Stimulated activated CD8-positive, alpha-beta memory T cell treated with anti-CD3 and anti-CD28 coated beads, Interleukin-15, amount 100 ng/mL, for 1 hour (primary cell): ENCODE data around the gene STEAP1B.

Source experiments
- DNase-seq: peaks from one replicate; pipeline ENCODE4 v3.0.0-alpha.2; 2020; ENCODE audit warnings: low read depth

The STEAP1B gene

DNA sequence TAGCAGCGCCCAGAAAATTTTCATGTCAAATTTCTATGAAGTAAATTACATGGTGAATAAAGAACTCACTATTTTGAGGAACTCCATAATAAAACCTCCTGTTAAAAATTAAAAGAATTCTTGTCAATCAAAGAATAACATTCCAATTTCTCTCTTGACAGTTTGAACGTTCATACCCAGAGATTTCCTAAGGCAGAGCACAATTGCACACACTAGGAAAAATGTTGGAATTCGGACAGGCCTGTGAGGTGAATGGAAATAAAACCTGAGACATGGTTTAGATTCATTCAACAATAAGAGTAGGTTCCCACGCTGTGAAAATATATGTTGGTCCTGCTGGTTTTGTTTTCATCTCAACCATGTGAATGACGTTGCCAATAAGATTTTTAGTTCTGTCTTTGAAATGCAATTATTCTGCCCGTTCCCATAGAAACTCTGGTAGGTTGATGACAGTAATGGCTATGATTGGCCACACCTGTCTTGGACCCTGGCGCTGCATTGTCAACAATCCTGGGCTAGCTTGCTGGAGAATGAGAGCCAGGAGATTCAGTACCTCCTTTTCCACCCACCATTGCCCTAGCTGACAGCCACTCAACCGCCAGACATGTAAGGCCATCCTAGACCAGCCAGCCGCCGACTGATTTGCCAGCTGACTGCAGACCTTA is 99.7 kb downstream of the STEAP1B start:
- no peak for DNase-seq

DNA sequence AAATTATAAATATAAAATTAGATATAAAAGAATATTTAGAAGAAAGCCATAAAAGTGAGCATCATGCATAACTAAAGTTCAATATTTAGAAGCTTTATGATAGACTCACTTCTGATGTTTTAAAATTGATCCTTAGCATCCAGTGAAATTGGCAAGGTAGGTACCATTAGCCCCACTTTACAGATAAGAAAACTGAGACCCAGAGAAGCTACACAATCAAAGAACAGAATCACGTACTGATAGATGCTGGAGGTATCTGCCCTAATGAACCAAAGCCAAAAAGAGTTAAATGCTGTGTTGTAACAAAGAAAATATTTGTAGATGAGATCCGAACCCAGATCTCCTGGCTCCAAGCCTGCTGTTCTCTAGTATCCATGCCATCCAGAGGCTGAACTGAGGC is 100.4 kb downstream of the STEAP1B start:
- DNase-seq: no peak

DNA sequence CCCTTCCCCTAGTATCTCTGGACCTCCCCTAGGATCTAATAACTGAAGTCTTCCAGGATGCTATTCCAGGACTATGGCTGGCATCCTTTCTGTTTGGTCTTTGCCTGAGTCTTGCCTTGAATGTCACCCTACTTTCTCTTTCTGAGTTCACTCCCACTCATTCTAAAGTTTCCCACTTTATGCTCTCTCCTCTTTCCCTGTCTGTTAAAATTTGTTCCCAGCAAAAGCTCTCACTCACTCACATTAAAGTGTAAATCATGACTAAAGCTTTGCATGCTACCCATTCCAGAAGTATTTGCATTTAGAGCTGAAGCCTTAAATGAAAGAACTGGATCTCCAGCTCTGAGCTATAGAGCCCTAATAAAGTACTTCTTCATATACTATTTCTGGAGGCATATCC is 100.9 kb downstream of the STEAP1B start:
- no peak for DNase-seq

- DNase-seq: no peak
These were observed 102.0 kb downstream of the STEAP1B start for GRCh38 chr7:22397981-22398380.

- DNase-seq: no peak
These were observed 104.8 kb downstream of the STEAP1B start for GRCh38 chr7:22395222-22395621.

DNA sequence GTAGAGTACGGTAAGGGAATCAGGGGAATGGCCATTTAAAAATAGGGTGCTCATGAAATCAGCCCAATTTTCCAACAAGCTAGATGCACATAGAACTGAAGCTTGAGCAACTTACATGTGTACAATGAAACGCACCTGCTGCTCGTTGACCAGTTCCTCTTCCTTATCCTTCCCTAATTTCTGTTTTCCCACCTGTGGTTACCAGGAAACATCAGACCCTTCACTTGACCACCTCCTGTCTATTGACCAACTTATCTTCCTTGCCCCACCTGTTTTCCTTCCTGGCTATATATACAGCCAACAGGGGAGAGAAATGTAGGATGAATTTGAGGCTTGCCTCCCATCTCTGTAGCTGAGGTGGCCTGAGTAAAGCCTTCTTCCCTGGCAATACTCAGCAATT is 105.2 kb downstream of the STEAP1B start:
- DNase-seq: no peak

DNA sequence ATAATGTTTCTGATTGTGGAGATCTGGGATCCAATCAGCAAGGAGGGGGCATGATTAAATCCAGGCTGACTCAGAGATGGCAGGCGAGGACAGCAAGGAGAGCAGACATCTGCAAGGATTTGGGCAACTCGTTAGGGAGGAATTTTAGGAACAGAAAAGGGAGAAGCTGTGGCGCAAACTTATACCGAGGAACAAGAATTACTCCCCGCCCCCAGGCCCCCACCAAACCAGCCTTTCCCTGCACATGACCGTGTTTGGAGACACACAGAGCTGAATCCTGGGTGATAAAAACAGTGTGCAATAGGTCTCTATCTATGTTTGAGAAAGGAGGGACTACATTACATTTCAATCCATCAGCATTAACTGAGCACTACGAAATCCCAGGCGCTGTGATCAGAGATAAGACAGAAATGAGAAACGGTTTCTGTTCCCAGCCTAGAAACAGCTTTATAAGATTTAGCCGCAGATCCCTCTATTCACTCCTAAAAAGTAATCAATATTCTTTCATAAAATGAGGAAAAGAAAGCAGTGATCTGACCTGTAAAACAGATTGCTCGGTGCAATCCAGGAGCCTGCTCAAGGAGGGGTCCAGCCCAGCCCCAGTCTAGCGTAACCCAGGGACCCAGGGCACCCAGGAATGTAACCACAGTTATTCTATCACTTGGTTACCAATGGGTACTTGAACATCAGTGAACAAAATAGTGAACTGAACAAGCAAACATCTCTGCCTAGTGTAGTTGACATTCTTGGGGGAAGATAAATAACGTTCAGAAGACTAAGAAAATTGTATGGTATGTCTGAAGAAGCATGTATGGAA is 105.9 kb downstream of the STEAP1B start:
- no peak for DNase-seq

- DNase-seq: no peak
These were observed 109.5 kb downstream of the STEAP1B start for GRCh38 chr7:22390516-22390915.

DNA sequence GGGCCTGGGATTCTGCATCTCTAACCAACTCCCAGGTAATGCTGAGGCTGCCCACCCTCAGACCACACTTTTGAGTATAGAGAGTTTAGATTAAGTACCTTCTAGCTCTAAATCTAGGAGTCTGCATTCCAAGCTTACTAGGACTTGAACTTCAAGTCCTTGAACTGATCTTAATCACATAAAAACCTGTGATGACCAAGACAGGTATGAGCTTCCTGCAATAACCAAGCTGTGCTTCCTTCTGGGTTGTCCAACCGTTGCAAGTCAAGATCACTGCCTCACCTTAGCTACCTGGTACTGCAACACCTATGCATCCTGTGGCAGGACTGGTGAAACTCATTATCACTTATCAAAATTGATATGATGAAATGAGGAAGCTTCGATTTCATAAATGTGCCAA is 110.1 kb downstream of the STEAP1B start:
- DNase-seq: no peak

- no peak for DNase-seq
These were observed 112.4 kb downstream of the STEAP1B start for GRCh38 chr7:22387583-22387982.

GRCh38 chr7:22386865-22387264 is 113.1 kb downstream of the STEAP1B start:
- DNase-seq: no peak

DNA sequence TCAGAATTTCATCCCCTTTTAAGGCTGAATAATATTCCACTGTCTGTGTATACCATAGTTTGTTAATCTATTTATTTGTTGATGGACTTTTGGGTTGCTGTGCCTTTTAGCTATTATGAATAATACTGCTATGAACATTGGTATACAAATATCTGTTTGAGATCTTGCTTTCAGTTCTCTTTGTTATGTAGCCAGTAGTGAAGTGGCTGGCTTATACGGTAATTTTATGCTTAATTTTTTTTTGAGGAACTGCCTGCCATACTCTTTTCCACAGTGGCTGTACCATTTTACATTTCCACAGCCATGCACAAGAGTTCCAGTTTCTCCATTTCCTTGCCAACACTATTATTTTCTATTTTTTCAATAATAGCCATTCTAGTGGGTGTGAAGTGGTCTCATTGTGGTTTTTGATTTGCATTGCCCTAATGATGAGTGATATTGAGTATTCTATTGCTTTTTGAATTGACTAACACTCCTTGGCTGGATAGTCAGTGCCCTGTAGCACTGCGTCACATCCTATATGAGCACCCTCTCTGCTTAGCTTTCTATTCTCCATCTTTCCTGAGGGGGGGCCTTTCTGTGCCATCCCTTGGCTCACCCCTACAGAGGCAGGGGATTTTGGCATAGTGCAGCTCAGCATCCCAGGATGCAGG is 113.7 kb downstream of the STEAP1B start:
- DNase-seq: no peak

DNA sequence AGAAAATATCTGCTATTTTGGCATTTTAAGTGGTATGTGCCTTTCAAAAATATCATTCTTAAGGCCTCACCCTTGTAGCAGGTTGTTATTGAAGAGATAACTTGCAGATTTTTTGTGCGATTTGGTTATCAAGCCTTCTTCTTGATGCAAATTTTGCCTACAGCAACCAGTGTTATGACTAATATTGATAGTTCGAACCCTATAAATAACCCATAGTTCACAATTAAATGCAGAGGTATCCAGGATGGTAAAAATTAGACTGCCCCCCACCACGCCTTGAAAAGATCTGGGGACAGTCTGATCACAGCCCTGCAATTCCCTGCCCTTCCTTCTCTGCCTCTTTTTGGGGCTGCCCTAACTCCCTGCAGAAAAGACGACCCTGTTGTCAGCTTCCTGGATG is 114.7 kb downstream of the STEAP1B start:
- DNase-seq: no peak

DNA sequence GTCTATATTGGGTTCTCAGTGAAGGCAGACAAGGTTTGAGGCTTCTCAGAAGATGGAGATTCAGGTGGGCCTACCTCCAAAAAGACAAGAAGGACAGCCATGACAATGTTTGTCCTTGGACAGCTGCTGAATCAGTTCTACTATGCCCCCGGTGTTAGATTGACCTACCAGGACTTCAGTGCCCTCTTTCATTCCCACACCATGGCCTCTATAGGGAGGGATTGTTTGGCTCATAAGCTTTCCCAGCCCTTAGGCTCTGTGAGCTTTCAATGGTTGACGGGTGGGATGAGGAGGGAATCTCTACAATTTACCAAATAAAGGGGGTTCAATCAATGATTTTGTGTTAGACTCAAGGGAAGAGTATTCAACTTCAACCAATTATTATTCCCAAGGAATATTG is 119.7 kb downstream of the STEAP1B start:
- no peak for DNase-seq

- no peak for DNase-seq
These were observed 121.6 kb downstream of the STEAP1B start for GRCh38 chr7:22378199-22378980.

DNA sequence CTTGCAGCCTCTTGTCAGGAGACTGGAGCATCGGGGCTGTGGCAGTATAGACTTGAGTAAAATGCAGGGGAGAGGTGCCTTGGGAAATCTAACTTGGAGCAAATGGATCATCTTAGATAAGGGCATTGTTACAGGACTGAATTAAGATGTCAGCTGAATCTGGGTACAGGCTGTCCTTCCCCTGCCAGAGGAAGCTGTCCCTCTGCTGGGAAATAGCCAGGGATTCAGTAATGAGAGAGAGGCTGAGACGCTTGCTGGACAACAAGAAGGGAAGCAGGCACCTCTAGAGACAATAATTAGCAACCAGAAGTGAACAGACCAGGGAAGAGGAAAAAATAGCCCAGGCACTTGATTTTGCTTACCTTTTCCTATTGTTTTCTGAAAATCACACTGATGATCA is 122.3 kb downstream of the STEAP1B start:
- DNase-seq: no peak

- DNase-seq: no peak
These were observed 124.5 kb downstream of the STEAP1B start for GRCh38 chr7:22375359-22376048.

- no peak for DNase-seq
These were observed 126.1 kb downstream of the STEAP1B start for GRCh38 chr7:22373911-22374310.

- DNase-seq: no peak
These were observed 126.6 kb downstream of the STEAP1B start for GRCh38 chr7:22373388-22373787.

DNA sequence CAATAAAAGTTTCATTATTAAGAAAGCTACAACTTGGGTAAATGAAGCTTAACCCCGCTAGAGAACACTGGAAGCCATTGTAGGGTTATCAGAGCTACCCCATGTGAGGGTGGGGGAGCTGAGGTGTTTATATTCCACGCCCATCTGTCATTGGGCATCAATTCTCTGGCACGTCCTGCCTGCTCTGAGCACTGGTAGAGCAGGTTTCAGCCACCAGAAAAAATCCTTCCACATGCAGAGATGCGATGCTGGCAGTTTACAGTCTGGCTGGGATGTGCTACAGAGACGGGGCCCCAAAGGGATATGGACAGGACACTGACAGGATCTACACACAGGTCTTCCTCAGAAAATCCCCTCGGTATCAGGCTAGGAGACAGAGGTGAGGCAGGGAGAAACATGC is 127.1 kb downstream of the STEAP1B start:
- DNase-seq: no peak

- DNase-seq: no peak
These were observed 128.1 kb downstream of the STEAP1B start for GRCh38 chr7:22371878-22372277.
